ENCODE data around the gene SLC9A3. TPM values are rescaled to one million over a fixed set of nuclear protein-coding genes. Genes with fewer than 3 reads are reported as not detected.

Gene SLC9A3
- total and polyA plus RNA-seq, 8 donors, result 0.60 to 1.9 (median 0.95) TPM

GRCh38 chr5:492314-492893, 31.8 kb downstream of the SLC9A3 start:
- WGBS, 2 donors, result 40 to 52% methylated on average over 16 to 18 of the region's 18 CpGs
- Histone ChIP-seq H3K36me3 (no peaks in the 10 kb centered on the region), H3K9me3 (no peaks in the 10 kb centered on the region), H3K4me1 (no peaks in the 10 kb centered on the region), H3K27me3 (peaks cover 0 to 5% (median 0%) of the 10 kb centered on the region in 4 donors), H3K4me3 (no peak overlapping the region), H3K27ac (no peak overlapping the region)
- intact Hi-C loops (cut with DNase I), result no loop called here
- ATAC-seq, result no peak
- no peak for TF ChIP-seq CTCF (IDR thresholded peaks at IDR 0.05)
- peak in 1 of 6 donors; percentile 55 for DNase-seq
- FAIRE-seq, result no peak

GRCh38 chr5:491856-492155, 32.4 kb downstream of the SLC9A3 start:
- no peaks in the 10 kb centered on the region for H3K4me1 ChIP-seq
- peaks cover 0 to under 1% (median 0%) of the 10 kb centered on the region in 4 donors for H3K27me3 ChIP-seq
- intact Hi-C loops (cut with DNase I), result no loop called here
- ATAC-seq, result no peak
- no peak overlapping the region for H3K4me3 ChIP-seq
- TF ChIP-seq CTCF (IDR thresholded peaks at IDR 0.05), result no peak
- WGBS, 2 donors, result 67 to 73% methylated on average over 19 of the region's 19 CpGs
- DNase-seq, result peak in 1 of 6 donors; percentile 69
- no peaks in the 10 kb centered on the region for H3K9me3 ChIP-seq
- no peak overlapping the region for H3K27ac ChIP-seq
- H3K36me3 ChIP-seq, result no peaks in the 10 kb centered on the region
- FAIRE-seq, result no peak

- ATAC-seq, result no peak
- H3K9me3 ChIP-seq, result no peaks in the 10 kb centered on the region
- no peak overlapping the region for H3K4me3 ChIP-seq
- intact Hi-C loops (cut with DNase I), result no loop called here
- FAIRE-seq, result no peak
- H3K36me3 ChIP-seq, result no peaks in the 10 kb centered on the region
- 83 to 87% methylated on average over 49 to 52 of the region's 52 CpGs for WGBS, 2 donors
- peak in 1 of 6 donors; percentile 63 for DNase-seq
- TF ChIP-seq CTCF (IDR thresholded peaks at IDR 0.05), result no peak
- H3K27me3 ChIP-seq, result no peaks in the 10 kb centered on the region
- no peaks in the 10 kb centered on the region for H3K4me1 ChIP-seq
- no peak overlapping the region for H3K27ac ChIP-seq
Observed at GRCh38 chr5:491119-491855, 33.0 kb downstream of the SLC9A3 start.

GRCh38 chr5:490116-491106, 33.8 kb downstream of the SLC9A3 start:
- Histone ChIP-seq H3K4me3 (no peak overlapping the region), H3K9me3 (no peaks in the 10 kb centered on the region), H3K27ac (no peak overlapping the region), H3K36me3 (no peaks in the 10 kb centered on the region), H3K27me3 (no peaks in the 10 kb centered on the region), H3K4me1 (no peaks in the 10 kb centered on the region)
- FAIRE-seq (no peak), ATAC-seq (no peak), DNase-seq (peak in 1 of 6 donors; percentile 73)
- intact Hi-C loops (cut with DNase I), result no loop called here
- 70 to 74% methylated on average over 48 of the region's 48 CpGs for WGBS, 2 donors
- TF ChIP-seq CTCF (IDR thresholded peaks at IDR 0.05), result no peak

Data from pancreas (tissue), 10 donors.